Testis (tissue), 2 donors: ENCODE measurements around the gene ACTRT3.

Experiments used
- CTCF ChIP-seq, 3 experiments: fragments of 450-650 bp in 2 of 3; fragments of 200-600 bp in 1 of 3; sonication (generic) in 1 of 3; IDR thresholded peaks; one replicate each; pipeline ENCODE4 v1.5.1; 2016 to 2019; ENCODE audit warnings: antibody characterized with exemption in 3 of 3, mild to moderate bottlenecking in 2 of 3, moderate library complexity in 1 of 3
- POLR2A ChIP-seq: fragments of 450-650 bp; IDR thresholded peaks from one replicate; pipeline ENCODE4 v1.6.1; 2017; ENCODE audit warnings: antibody characterized with exemption, mild to moderate bottlenecking, moderate library complexity

- TF ChIP-seq POLR2A = no peak
- TF ChIP-seq CTCF (IDR thresholded peaks at IDR 0.05) = no peak
Observed at GRCh38 chr3:169764312-169764881, 5.0 kb downstream of the ACTRT3 start.
